Measurements from ENCODE around the gene TP53TG5. TPM values are rescaled to one million over a fixed set of nuclear protein-coding genes. Genes with fewer than 3 reads are reported as not detected.
"Not testable (repeated sequence)": the region's sequence is repeated elsewhere in the genome, so short reads cannot be mapped to it uniquely, and the experiment has no call there.

The TP53TG5 gene
- total RNA-seq, 1 experiment from 2014 or later, result not detected

DNA sequence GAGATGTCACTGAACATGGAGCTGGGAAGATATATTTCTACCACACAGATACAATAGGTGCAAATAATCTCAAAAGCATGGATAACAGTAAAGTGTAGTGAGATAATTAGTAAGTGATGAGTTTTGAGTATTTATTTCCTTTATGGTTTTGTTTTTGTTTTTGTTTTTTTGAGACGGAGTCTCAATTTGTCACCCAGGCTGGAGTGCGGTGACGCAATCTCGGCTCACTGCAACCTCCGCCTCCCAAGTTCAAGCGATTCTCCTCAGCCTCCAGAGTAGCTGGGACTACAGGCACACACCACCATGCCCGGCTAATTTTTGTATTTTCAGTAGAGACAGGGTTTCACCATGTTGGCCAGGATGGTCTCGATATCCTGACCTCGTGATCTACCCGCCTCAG, 27.3 kb downstream of the TP53TG5 start:
- not testable (repeated sequence) for H4K20me1 ChIP-seq (ENCODE audit: insufficient read depth, low read depth, low read length); H3K36me3 ChIP-seq (ENCODE audit: insufficient read depth, low read length); H3K9me2 ChIP-seq (replicated peaks; ENCODE audit: insufficient read depth, low read length); H3K27ac ChIP-seq (ENCODE audit: low read length); H3K9me3 ChIP-seq (ENCODE audit: low read length); H3K4me1 ChIP-seq (ENCODE audit: low read length); H2AFZ ChIP-seq (ENCODE audit: low read length); H3K27me3 ChIP-seq (ENCODE audit: low read length); H3K4me3 ChIP-seq (ENCODE audit: low read length); H3K9ac ChIP-seq (ENCODE audit: low read length); H3K79me2 ChIP-seq (ENCODE audit: low read length); H3K4me2 ChIP-seq (ENCODE audit: low read depth, low read length, poor library complexity, severe bottlenecking); DNase-seq

DNA sequence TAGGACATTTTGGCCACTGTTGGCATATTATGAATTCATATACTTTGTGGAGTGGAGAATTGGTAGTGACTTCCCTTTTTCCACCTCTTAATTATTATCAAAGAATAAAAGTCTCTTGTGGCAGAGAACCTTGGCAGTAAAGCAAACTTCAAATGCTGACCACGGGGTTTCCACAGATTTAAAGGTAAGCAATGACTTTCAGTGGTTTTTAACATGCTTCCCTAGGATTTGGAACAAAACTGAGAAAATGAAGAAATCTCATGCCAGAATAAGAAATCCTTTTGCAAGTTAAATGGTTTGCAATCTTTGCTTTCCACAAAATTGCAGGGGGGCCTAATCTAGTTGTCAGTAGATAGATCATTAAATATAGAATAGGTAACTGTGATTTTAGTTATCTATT, 27.9 kb downstream of the TP53TG5 start:
- Histone ChIP-seq H3K9me2 (replicated peaks; ENCODE audit: insufficient read depth, low read length) (no peaks in the 10 kb centered on the region), H3K36me3 (ENCODE audit: insufficient read depth, low read length) (no peaks in the 10 kb centered on the region), H3K79me2 (ENCODE audit: low read length) (no peaks in the 10 kb centered on the region), H2AFZ (ENCODE audit: low read length) (no peak overlapping the region), H3K27ac (ENCODE audit: low read length) (no peak overlapping the region), H3K4me1 (ENCODE audit: low read length) (no peaks in the 10 kb centered on the region), H4K20me1 (ENCODE audit: insufficient read depth, low read depth, low read length) (no peaks in the 10 kb centered on the region), H3K9me3 (ENCODE audit: low read length) (no peaks in the 10 kb centered on the region), H3K27me3 (ENCODE audit: low read length) (no peaks in the 10 kb centered on the region), H3K4me2 (ENCODE audit: low read depth, low read length, poor library complexity, severe bottlenecking) (no peak overlapping the region), H3K9ac (ENCODE audit: low read length) (no peak overlapping the region), H3K4me3 (ENCODE audit: low read length) (no peak overlapping the region)
- DNase-seq, result no peak

DNA sequence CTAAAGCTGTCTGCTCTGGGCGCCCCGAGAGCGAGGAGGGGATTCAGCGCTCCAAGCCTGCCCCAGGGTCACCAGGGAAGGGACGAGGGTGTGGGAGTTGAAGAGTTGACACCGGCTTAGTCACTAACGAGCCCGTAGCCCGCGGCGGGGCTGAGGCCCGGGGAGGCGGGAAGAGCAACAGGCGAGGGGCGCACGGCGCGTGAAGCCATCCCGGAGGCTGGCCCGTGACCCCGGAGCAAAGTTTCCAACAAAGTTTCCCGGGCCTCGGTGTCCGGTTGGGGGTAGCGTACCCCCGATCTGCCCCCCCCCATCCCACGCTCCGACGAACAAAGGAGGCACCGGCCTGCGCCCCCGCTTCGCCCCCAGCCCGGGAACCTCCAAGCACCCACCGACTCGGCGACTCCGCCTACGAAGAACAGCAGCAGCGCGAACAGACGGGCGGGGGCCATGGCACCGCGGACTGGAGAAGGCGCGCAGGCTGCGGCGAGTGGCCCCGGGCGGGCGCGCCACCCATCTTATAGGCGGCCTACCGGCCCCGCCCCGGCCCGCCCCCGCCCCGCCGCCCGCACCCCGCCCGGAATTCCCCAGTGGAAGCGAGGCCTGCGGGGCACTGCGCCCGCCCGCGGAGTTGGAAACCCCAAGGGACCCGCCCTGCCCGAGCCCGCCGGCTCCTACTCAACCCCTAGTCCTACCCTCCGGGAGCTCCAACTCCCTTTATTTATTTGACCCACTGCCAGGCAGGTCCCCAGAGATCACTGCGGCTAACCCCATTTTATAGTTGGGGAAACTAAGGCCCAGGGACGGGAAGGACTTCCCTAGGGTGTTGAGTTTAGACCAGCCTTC, 30.0 kb downstream of the TP53TG5 start, which contains the start of gene SDC4:
SDC4 (minus strand) TSS at position 489 of the 843 bp plus-strand sequence; CDS start at position 449, 40 bp downstream.
- Histone ChIP-seq H4K20me1 (ENCODE audit: insufficient read depth, low read depth, low read length) (no peaks in the 10 kb centered on the region), H3K27ac (ENCODE audit: low read length) (no peak within 1 kb of the TSS), H3K4me2 (ENCODE audit: low read depth, low read length, poor library complexity, severe bottlenecking) (no peak within 1 kb of the TSS), H3K4me1 (ENCODE audit: low read length) (no peaks in the 10 kb centered on the region), H3K9me2 (replicated peaks; ENCODE audit: insufficient read depth, low read length) (no peaks in the 10 kb centered on the region), H3K9me3 (ENCODE audit: low read length) (no peaks in the 10 kb centered on the region), H3K27me3 (ENCODE audit: low read length) (no peaks in the 10 kb centered on the region), H3K36me3 (ENCODE audit: insufficient read depth, low read length) (no peaks in the 10 kb centered on the region), H3K4me3 (ENCODE audit: low read length) (no peak within 1 kb of the TSS), H3K9ac (ENCODE audit: low read length) (no peak within 1 kb of the TSS), H3K79me2 (ENCODE audit: low read length) (no peaks in the 10 kb centered on the region), H2AFZ (ENCODE audit: low read length) (no peak within 1 kb of the TSS)
- DNase-seq, result no peak

- no peak for DNase-seq
- Histone ChIP-seq H3K79me2 (ENCODE audit: low read length) (no peaks in the 10 kb centered on the region), H3K9ac (ENCODE audit: low read length) (no peak overlapping the region), H3K9me2 (replicated peaks; ENCODE audit: insufficient read depth, low read length) (no peaks in the 10 kb centered on the region), H3K9me3 (ENCODE audit: low read length) (no peaks in the 10 kb centered on the region), H3K27me3 (ENCODE audit: low read length) (no peaks in the 10 kb centered on the region), H3K4me3 (ENCODE audit: low read length) (no peak overlapping the region), H3K36me3 (ENCODE audit: insufficient read depth, low read length) (no peaks in the 10 kb centered on the region), H3K27ac (ENCODE audit: low read length) (no peak overlapping the region), H2AFZ (ENCODE audit: low read length) (no peak overlapping the region), H3K4me1 (ENCODE audit: low read length) (no peaks in the 10 kb centered on the region), H3K4me2 (ENCODE audit: low read depth, low read length, poor library complexity, severe bottlenecking) (no peak overlapping the region), H4K20me1 (ENCODE audit: insufficient read depth, low read depth, low read length) (no peaks in the 10 kb centered on the region)
Observed at GRCh38 chr20:45347297-45347935, 30.7 kb downstream of the TP53TG5 start.

GRCh38 chr20:45346851-45347250, 31.3 kb downstream of the TP53TG5 start:
- Histone ChIP-seq H3K27me3 (ENCODE audit: low read length) (no peaks in the 10 kb centered on the region), H2AFZ (ENCODE audit: low read length) (no peak overlapping the region), H3K79me2 (ENCODE audit: low read length) (no peaks in the 10 kb centered on the region), H3K9ac (ENCODE audit: low read length) (no peak overlapping the region), H3K4me1 (ENCODE audit: low read length) (no peaks in the 10 kb centered on the region), H4K20me1 (ENCODE audit: insufficient read depth, low read depth, low read length) (no peaks in the 10 kb centered on the region), H3K4me2 (ENCODE audit: low read depth, low read length, poor library complexity, severe bottlenecking) (no peak overlapping the region), H3K36me3 (ENCODE audit: insufficient read depth, low read length) (no peaks in the 10 kb centered on the region), H3K27ac (ENCODE audit: low read length) (no peak overlapping the region), H3K4me3 (ENCODE audit: low read length) (no peak overlapping the region), H3K9me3 (ENCODE audit: low read length) (no peaks in the 10 kb centered on the region), H3K9me2 (replicated peaks; ENCODE audit: insufficient read depth, low read length) (no peaks in the 10 kb centered on the region)
- DNase-seq, result no peak

- Histone ChIP-seq H3K27me3 (ENCODE audit: low read length) (no peaks in the 10 kb centered on the region), H4K20me1 (ENCODE audit: insufficient read depth, low read depth, low read length) (no peaks in the 10 kb centered on the region), H2AFZ (ENCODE audit: low read length) (no peak overlapping the region), H3K4me2 (ENCODE audit: low read depth, low read length, poor library complexity, severe bottlenecking) (no peak overlapping the region), H3K4me1 (ENCODE audit: low read length) (no peaks in the 10 kb centered on the region), H3K27ac (ENCODE audit: low read length) (no peak overlapping the region), H3K9me2 (replicated peaks; ENCODE audit: insufficient read depth, low read length) (no peaks in the 10 kb centered on the region), H3K4me3 (ENCODE audit: low read length) (no peak overlapping the region), H3K9me3 (ENCODE audit: low read length) (no peaks in the 10 kb centered on the region), H3K9ac (ENCODE audit: low read length) (no peak overlapping the region), H3K36me3 (ENCODE audit: insufficient read depth, low read length) (no peaks in the 10 kb centered on the region), H3K79me2 (ENCODE audit: low read length) (no peaks in the 10 kb centered on the region)
- no peak for DNase-seq
Observed at GRCh38 chr20:45346291-45346718, 31.8 kb downstream of the TP53TG5 start.

DNA sequence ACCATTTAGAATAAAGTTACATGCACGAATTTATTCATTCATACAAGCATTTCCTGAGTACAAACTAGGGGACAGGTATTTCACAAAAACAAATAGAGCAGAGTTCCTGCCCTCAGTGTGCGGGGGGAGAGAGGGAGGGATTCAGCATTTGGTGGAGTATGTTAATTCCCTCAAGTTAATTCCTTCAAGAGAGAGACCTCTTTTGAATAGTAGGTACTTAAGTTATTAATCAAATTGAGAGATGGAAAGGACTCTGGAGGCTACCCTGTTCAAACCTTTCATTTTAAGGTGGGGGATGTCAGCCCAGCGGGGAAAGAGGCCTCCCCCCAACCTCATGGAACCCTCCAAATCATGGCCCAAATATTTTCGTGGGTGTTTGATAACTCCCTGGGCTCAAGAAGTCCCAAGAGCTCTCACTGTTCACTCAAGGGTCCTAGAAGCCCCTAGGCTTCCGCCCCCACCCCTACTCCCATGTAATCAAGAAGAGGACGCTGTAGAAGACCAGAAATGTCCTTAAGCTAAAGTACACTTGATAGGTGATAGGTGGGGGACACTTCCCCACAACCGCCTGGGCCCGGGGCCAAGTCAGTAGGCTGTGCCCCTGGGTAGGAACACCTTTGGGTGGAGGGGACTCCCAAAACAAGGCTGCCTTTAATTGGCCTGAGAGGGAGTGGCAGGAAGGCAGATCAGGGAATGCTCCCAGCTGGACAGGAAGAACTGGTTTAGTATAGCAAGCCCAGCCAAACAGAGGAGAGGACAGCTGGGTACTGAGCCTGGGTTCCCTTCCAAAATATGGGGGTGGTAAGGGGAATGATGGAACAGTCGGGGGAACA, 32.8 kb downstream of the TP53TG5 start:
- no peaks in the 10 kb centered on the region for H3K9me3 ChIP-seq (ENCODE audit: low read length)
- no peaks in the 10 kb centered on the region for H3K4me1 ChIP-seq (ENCODE audit: low read length)
- H3K27me3 ChIP-seq (ENCODE audit: low read length), result no peaks in the 10 kb centered on the region
- no peak overlapping the region for H3K4me3 ChIP-seq (ENCODE audit: low read length)
- H3K4me2 ChIP-seq (ENCODE audit: low read depth, low read length, poor library complexity, severe bottlenecking), result no peak overlapping the region
- DNase-seq, result no peak
- H3K9ac ChIP-seq (ENCODE audit: low read length), result no peak overlapping the region
- no peaks in the 10 kb centered on the region for H3K79me2 ChIP-seq (ENCODE audit: low read length)
- no peak overlapping the region for H3K27ac ChIP-seq (ENCODE audit: low read length)
- no peak overlapping the region for H2AFZ ChIP-seq (ENCODE audit: low read length)
- no peaks in the 10 kb centered on the region for H3K36me3 ChIP-seq (ENCODE audit: insufficient read depth, low read length)
- no peaks in the 10 kb centered on the region for H4K20me1 ChIP-seq (ENCODE audit: insufficient read depth, low read depth, low read length)
- no peaks in the 10 kb centered on the region for H3K9me2 ChIP-seq (replicated peaks; ENCODE audit: insufficient read depth, low read length)
